GM20000 (cell line): ENCODE results near the gene SLC23A1.

Experiments used
- DNase-seq: peaks from one replicate; pipeline ENCODE4 v3.0.0; 2012; ENCODE audit warnings: low spot score
- CTCF ChIP-seq: IDR thresholded peaks from 2 replicates; pipeline ENCODE4 v1.5.1; 2012; ENCODE audit warnings: mild to moderate bottlenecking, control low read depth; ENCODE audit errors: extremely low read depth, missing control alignments

The SLC23A1 gene

GRCh38 chr5:139393497-139394122 is 10.5 kb upstream of the SLC23A1 start:
- no peak for DNase-seq
- TF ChIP-seq CTCF = no peak

- TF ChIP-seq CTCF = peak; percentile 87
- DNase-seq = peak; percentile 95
Observed at GRCh38 chr5:139392678-139393496, 9.8 kb upstream of the SLC23A1 start.

GRCh38 chr5:139392324-139392677 is 9.2 kb upstream of the SLC23A1 start:
- TF ChIP-seq CTCF = no peak
- no peak for DNase-seq

GRCh38 chr5:139391570-139392323 is 8.7 kb upstream of the SLC23A1 start:
- DNase-seq = no peak
- TF ChIP-seq CTCF = no peak

GRCh38 chr5:139390639-139391569 is 7.8 kb upstream of the SLC23A1 start:
- DNase-seq = no peak

More at GRCh38 chr5:139390639-139391569, 7.8 kb upstream of the SLC23A1 start:
- TF ChIP-seq CTCF = no peak
